GM23338 (cell line): ENCODE results near the gene HTT.

ENCODE experiments used
- EZH2 ChIP-seq: fragments of 200-600 bp; sonication (generic); IDR thresholded peaks from one replicate; pipeline ENCODE4 v1.8.0; 2017; ENCODE audit warnings: antibody characterized with exemption, mild to moderate bottlenecking, low read depth; ENCODE audit not compliant: unreplicated experiment
- EZH2phosphoT487 ChIP-seq: fragments of 200-600 bp; sonication (generic); IDR thresholded peaks from one replicate; pipeline ENCODE4 v1.8.1; 2018; ENCODE audit warnings: antibody characterized with exemption; ENCODE audit not compliant: unreplicated experiment
- JUNB ChIP-seq: IDR thresholded peaks from one replicate; pipeline ENCODE4 v1.6.1; 2016; ENCODE audit warnings: antibody characterized with exemption; ENCODE audit not compliant: unreplicated experiment
- POLR2AphosphoS5 ChIP-seq: IDR thresholded peaks from 2 replicates; pipeline ENCODE4 v1.6.1; 2016; ENCODE audit warnings: antibody characterized with exemption, low read depth
- ZNF114 ChIP-seq: fragments of 250-450 bp; sonication (Bioruptor Pico); IDR thresholded peaks from 2 replicates; pipeline ENCODE4 v1.5.0; 2020; ENCODE audit warnings: mild to moderate bottlenecking, moderate library complexity
- TF ChIP-seq, protein P1 (sequence below), 2 experiments: fragments of 200-600 bp in 1 of 2; sonication (generic) in 1 of 2; conservative IDR thresholded peaks; 2 replicates each; pipeline versions ENCODE4 v1.5.1 to v1.6.1; 2016 to 2017; ENCODE audit warnings: antibody characterized with exemption in 2 of 2, low read depth in 2 of 2, mild to moderate bottlenecking in 2 of 2, moderate library complexity in 1 of 2
- TF ChIP-seq, protein P2 (sequence below): IDR thresholded peaks from 2 replicates; pipeline ENCODE4 v1.6.1; 2016; ENCODE audit warnings: antibody characterized with exemption
- TF ChIP-seq, protein P3 (sequence below): IDR thresholded peaks from one replicate; pipeline ENCODE4 v1.6.1; 2018; ENCODE audit warnings: antibody characterized with exemption; ENCODE audit not compliant: unreplicated experiment

DNA sequence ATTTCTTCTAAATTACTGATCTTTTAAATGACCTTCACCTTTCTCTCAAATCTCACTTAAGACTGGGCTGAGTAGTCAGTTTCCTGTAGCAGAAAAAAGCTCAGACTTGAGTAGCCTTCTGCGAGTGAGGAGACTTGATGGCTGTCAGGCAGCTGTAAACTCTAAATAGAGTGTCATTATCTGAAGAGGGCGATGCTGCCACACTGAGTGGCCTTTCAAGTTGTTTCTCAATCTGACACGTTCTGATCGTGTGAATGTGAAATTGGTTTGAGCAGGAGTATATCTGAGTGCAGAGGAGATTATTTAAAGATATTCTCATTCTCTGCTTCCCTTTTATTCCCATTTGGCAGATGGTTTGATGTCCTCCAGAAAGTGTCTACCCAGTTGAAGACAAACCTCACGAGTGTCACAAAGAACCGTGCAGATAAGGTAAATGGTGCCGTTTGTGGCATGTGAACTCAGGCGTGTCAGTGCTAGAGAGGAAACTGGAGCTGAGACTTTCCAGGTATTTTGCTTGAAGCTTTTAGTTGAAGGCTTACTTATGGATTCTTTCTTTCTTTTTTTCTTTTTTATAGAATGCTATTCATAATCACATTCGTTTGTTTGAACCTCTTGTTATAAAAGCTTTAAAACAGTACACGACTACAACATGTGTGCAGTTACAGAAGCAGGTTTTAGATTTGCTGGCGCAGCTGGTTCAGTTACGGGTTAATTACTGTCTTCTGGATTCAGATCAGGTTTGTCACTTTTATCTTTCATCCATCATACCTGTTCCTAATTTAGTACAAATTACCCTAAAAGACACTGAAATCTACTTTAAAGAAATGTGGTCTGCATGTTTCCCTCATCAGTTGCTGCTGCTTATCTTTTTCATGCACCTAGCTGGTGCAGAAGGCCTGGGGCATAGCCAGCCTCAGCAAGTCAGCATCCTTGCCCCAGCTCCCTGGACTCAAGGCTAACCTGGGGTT, 100.2 kb downstream of the HTT start:
- TF ChIP-seq, protein P1, sequence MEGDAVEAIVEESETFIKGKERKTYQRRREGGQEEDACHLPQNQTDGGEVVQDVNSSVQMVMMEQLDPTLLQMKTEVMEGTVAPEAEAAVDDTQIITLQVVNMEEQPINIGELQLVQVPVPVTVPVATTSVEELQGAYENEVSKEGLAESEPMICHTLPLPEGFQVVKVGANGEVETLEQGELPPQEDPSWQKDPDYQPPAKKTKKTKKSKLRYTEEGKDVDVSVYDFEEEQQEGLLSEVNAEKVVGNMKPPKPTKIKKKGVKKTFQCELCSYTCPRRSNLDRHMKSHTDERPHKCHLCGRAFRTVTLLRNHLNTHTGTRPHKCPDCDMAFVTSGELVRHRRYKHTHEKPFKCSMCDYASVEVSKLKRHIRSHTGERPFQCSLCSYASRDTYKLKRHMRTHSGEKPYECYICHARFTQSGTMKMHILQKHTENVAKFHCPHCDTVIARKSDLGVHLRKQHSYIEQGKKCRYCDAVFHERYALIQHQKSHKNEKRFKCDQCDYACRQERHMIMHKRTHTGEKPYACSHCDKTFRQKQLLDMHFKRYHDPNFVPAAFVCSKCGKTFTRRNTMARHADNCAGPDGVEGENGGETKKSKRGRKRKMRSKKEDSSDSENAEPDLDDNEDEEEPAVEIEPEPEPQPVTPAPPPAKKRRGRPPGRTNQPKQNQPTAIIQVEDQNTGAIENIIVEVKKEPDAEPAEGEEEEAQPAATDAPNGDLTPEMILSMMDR (conservative IDR thresholded peaks at IDR 0.05; ENCODE audit: low read depth in 2 of 2) = 0 out of 4 replicates have a peak, but pooled peaks of 1 of the 2 experiments have one; percentile 2
- TF ChIP-seq EZH2 (no peak), JUNB (no peak), POLR2AphosphoS5 (no peak), ZNF114 (no peak), EZH2phosphoT487 (no peak)
- TF ChIP-seq, protein P2, sequence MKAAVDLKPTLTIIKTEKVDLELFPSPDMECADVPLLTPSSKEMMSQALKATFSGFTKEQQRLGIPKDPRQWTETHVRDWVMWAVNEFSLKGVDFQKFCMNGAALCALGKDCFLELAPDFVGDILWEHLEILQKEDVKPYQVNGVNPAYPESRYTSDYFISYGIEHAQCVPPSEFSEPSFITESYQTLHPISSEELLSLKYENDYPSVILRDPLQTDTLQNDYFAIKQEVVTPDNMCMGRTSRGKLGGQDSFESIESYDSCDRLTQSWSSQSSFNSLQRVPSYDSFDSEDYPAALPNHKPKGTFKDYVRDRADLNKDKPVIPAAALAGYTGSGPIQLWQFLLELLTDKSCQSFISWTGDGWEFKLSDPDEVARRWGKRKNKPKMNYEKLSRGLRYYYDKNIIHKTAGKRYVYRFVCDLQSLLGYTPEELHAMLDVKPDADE = no peak
- TF ChIP-seq, protein P3, sequence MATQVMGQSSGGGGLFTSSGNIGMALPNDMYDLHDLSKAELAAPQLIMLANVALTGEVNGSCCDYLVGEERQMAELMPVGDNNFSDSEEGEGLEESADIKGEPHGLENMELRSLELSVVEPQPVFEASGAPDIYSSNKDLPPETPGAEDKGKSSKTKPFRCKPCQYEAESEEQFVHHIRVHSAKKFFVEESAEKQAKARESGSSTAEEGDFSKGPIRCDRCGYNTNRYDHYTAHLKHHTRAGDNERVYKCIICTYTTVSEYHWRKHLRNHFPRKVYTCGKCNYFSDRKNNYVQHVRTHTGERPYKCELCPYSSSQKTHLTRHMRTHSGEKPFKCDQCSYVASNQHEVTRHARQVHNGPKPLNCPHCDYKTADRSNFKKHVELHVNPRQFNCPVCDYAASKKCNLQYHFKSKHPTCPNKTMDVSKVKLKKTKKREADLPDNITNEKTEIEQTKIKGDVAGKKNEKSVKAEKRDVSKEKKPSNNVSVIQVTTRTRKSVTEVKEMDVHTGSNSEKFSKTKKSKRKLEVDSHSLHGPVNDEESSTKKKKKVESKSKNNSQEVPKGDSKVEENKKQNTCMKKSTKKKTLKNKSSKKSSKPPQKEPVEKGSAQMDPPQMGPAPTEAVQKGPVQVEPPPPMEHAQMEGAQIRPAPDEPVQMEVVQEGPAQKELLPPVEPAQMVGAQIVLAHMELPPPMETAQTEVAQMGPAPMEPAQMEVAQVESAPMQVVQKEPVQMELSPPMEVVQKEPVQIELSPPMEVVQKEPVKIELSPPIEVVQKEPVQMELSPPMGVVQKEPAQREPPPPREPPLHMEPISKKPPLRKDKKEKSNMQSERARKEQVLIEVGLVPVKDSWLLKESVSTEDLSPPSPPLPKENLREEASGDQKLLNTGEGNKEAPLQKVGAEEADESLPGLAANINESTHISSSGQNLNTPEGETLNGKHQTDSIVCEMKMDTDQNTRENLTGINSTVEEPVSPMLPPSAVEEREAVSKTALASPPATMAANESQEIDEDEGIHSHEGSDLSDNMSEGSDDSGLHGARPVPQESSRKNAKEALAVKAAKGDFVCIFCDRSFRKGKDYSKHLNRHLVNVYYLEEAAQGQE = no peak
